Fibroblast of lung (primary cell): ENCODE results near the gene NSMCE3. TPM values are rescaled to one million over a fixed set of nuclear protein-coding genes. Genes with fewer than 3 reads are reported as not detected.

Source experiments
- DNase-seq, 2 donors: peaks; one replicate each; pipeline versions ENCODE4 v3.0.0 to v3.0.0-alpha.2; 2010; ENCODE audit warnings: low read depth in 2 of 2
- H2AFZ ChIP-seq: 2 replicates; pipeline ENCODE4 v1.5.1; 2012; ENCODE audit warnings: low read length, control low read depth, inconsistent platforms
- H3K27ac ChIP-seq: 2 replicates; pipeline ENCODE4 v1.5.1; 2011; ENCODE audit warnings: low read length, control low read depth; ENCODE audit not compliant: insufficient read depth
- H3K27me3 ChIP-seq: 2 replicates; pipeline ENCODE4 v1.5.1; 2011; ENCODE audit warnings: mild to moderate bottlenecking, low read length; ENCODE audit not compliant: control insufficient read depth, insufficient read depth
- H3K36me3 ChIP-seq: 2 replicates; pipeline ENCODE4 v1.5.1; 2011; ENCODE audit warnings: low read length; ENCODE audit not compliant: control insufficient read depth, insufficient read depth
- H3K4me1 ChIP-seq: 2 replicates; pipeline ENCODE4 v1.5.1; 2011; ENCODE audit warnings: low read length; ENCODE audit not compliant: control insufficient read depth, insufficient read depth; ENCODE audit errors: extremely low read depth
- H3K4me2 ChIP-seq: 2 replicates; pipeline ENCODE4 v1.5.1; 2011; ENCODE audit warnings: low read length, control low read depth; ENCODE audit not compliant: insufficient read depth; ENCODE audit errors: extremely low read depth
- H3K4me3 ChIP-seq, 4 experiments: fragments of 200-600 bp in 1 of 4; sonication (generic) in 1 of 4; replicated peaks in 1 of 4; 2 replicates each; pipeline ENCODE4 v1.5.1; 2011 to 2016; ENCODE audit warnings: low read length in 4 of 4, low read depth in 3 of 4, mild to moderate bottlenecking in 3 of 4, control low read depth in 2 of 4, inconsistent platforms in 1 of 4, mixed read lengths in 1 of 4; ENCODE audit not compliant: insufficient read depth in 1 of 4; ENCODE audit errors: control extremely low read depth in 1 of 4
- H3K79me2 ChIP-seq: 2 replicates; pipeline ENCODE4 v1.5.1; 2012; ENCODE audit warnings: mild to moderate bottlenecking, low read length, inconsistent platforms; ENCODE audit not compliant: control insufficient read depth, insufficient read depth
- H3K9ac ChIP-seq: 2 replicates; pipeline ENCODE4 v1.5.1; 2011; ENCODE audit warnings: mild to moderate bottlenecking, low read length, control low read depth; ENCODE audit not compliant: insufficient read depth
- H3K9me3 ChIP-seq: 2 replicates; pipeline ENCODE4 v1.5.1; 2012; ENCODE audit warnings: low read depth, low read length; ENCODE audit not compliant: control insufficient read depth, insufficient read depth
- H4K20me1 ChIP-seq: 2 replicates; pipeline ENCODE4 v1.5.1; 2011; ENCODE audit warnings: low read length; ENCODE audit not compliant: control insufficient read depth, insufficient read depth; ENCODE audit errors: extremely low read depth
- EZH2 ChIP-seq: IDR thresholded peaks from 2 replicates; pipeline ENCODE4 v1.5.1; 2012; ENCODE audit warnings: low read length, control low read depth, mild to moderate bottlenecking; ENCODE audit errors: missing control alignments
- polyA plus RNA-seq, 2 donors: library from polyadenylated mRNA; depleted of rRNA in 1 of 2; stranded (reverse) in 1 of 2; unstranded in 1 of 2; fragments of >200 nt; gene quantifications; 2 replicates each; pipeline ENCODE4 v1.2.1, GENCODE V29; 2011 to 2012; ENCODE audit warnings: missing spikeins in 1 of 2
- total RNA-seq: library from RNA; depleted of rRNA; stranded (reverse); fragments of >200 nt; gene quantifications from 2 replicates; pipeline ENCODE4 v1.2.1, GENCODE V29; 2014
- TF ChIP-seq, protein P1 (sequence below), 2 donors: IDR thresholded peaks in 1 of 2; conservative IDR thresholded peaks in 1 of 2; 1 replicate in 1 of 2; 2 replicates in 1 of 2; pipeline ENCODE4 v1.5.1; 2011 to 2012; ENCODE audit warnings: low read length in 2 of 2, control low read depth in 1 of 2, inconsistent platforms in 1 of 2, low read depth in 1 of 2, mild to moderate bottlenecking in 1 of 2

NSMCE3 gene
- total and polyA plus RNA-seq, 2 donors (not counting 1 experiment from before 2014, with no cell fraction given) = 7.2 to 8.8 TPM

DNA sequence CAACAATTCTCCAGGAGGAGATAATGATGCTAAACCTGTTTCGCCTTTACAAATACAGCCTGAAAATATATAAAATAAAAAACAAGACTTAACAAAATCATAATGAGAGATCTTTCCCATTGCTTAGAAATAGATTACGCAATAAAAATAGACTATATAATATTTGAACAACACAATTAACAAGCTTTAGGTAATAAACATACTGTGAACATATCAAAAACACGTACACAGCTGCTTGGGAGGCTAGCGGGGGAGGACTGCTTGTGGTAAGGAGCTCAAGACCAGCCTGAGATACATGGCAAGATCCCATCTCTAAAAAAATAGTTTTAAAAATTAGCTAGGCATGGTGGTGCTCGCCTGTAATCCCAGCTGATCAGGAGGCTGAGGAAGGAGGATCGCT is 8.7 kb downstream of the NSMCE3 start:
- Histone ChIP-seq H3K36me3 (no peaks in the 10 kb centered on the region), H3K4me1 (no peaks in the 10 kb centered on the region), H3K79me2 (no peaks in the 10 kb centered on the region), H3K4me3 (no peak overlapping the region), H3K4me2 (no peak overlapping the region), H3K27ac (no peak overlapping the region), H3K27me3 (no peaks in the 10 kb centered on the region), H3K9ac (no peak overlapping the region), H3K9me3 (no peaks in the 10 kb centered on the region), H2AFZ (no peak overlapping the region), H4K20me1 (no peaks in the 10 kb centered on the region)
- no peak for TF ChIP-seq EZH2
- TF ChIP-seq, protein P1, sequence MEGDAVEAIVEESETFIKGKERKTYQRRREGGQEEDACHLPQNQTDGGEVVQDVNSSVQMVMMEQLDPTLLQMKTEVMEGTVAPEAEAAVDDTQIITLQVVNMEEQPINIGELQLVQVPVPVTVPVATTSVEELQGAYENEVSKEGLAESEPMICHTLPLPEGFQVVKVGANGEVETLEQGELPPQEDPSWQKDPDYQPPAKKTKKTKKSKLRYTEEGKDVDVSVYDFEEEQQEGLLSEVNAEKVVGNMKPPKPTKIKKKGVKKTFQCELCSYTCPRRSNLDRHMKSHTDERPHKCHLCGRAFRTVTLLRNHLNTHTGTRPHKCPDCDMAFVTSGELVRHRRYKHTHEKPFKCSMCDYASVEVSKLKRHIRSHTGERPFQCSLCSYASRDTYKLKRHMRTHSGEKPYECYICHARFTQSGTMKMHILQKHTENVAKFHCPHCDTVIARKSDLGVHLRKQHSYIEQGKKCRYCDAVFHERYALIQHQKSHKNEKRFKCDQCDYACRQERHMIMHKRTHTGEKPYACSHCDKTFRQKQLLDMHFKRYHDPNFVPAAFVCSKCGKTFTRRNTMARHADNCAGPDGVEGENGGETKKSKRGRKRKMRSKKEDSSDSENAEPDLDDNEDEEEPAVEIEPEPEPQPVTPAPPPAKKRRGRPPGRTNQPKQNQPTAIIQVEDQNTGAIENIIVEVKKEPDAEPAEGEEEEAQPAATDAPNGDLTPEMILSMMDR (conservative IDR thresholded peaks at IDR 0.05 in 1 of 2, IDR thresholded peaks at IDR 0.05 in 1 of 2; ENCODE audit: low read depth in 1 of 2, low read length in 2 of 2) = no peak
- DNase-seq = no peak

DNA sequence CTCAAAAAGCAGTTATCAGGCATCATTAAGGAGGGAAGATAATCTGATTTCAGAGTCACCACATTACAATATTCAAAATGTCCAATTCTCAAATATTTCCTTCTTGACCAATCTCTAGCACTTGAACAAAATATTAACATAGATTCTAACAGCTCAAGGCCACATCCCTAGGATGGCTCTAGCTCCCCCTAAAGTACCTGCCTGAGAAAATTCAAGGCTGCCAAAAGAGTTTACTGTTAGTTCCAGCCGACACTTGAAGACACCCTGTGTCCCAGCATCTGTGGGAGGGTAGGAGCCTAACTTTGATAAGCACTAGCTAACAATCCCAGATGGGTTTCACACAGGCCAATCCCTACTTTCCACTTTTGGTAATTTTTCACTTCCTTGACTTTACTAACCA is 10.4 kb downstream of the NSMCE3 start:
- Histone ChIP-seq H3K27me3 (no peaks in the 10 kb centered on the region), H3K36me3 (no peaks in the 10 kb centered on the region), H3K4me3 (no peak overlapping the region), H3K4me1 (no peaks in the 10 kb centered on the region), H2AFZ (no peak overlapping the region), H4K20me1 (no peaks in the 10 kb centered on the region), H3K4me2 (no peak overlapping the region), H3K9me3 (no peaks in the 10 kb centered on the region), H3K27ac (no peak overlapping the region), H3K79me2 (no peaks in the 10 kb centered on the region), H3K9ac (no peak overlapping the region)
- TF ChIP-seq EZH2 = no peak
- TF ChIP-seq, protein P1 (conservative IDR thresholded peaks at IDR 0.05 in 1 of 2, IDR thresholded peaks at IDR 0.05 in 1 of 2; ENCODE audit: low read depth in 1 of 2, low read length in 2 of 2) = no peak
- DNase-seq = no peak

DNA sequence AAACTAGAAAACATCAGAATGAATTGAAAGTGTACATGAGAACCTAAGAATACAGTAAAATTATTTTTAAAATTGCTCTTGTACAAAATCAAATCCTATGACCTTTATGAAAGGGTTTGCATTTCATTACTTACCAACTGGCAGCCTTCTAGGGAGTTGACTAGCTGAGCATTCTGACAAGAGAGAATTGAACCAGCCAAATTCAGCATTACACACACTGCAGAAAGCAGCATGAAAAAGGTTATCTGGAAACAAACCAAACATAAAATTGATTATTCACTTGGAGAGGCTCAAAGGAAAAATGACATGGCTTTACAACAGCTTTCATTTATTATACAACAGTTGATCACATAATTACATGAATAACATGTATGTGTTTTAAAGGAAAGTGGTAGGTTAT is 17.4 kb downstream of the NSMCE3 start:
- H3K27me3 ChIP-seq = no peaks in the 10 kb centered on the region
- no peaks in the 10 kb centered on the region for H3K36me3 ChIP-seq
- H4K20me1 ChIP-seq = no peaks in the 10 kb centered on the region
- no peak for DNase-seq
- H3K79me2 ChIP-seq = no peaks in the 10 kb centered on the region
- no peaks in the 10 kb centered on the region for H3K9me3 ChIP-seq
- no peak overlapping the region for H3K4me3 ChIP-seq
- no peaks in the 10 kb centered on the region for H3K4me1 ChIP-seq
- no peak overlapping the region for H3K9ac ChIP-seq
- no peak overlapping the region for H3K4me2 ChIP-seq
- no peak overlapping the region for H3K27ac ChIP-seq
- no peak for TF ChIP-seq EZH2
- TF ChIP-seq, protein P1 (conservative IDR thresholded peaks at IDR 0.05 in 1 of 2, IDR thresholded peaks at IDR 0.05 in 1 of 2; ENCODE audit: low read depth in 1 of 2, low read length in 2 of 2) = no peak
- no peak overlapping the region for H2AFZ ChIP-seq
